Astrocyte of the hippocampus (primary cell): Measurements from ENCODE around the gene NELFA.

Experiments used
- DNase-seq: peaks from one replicate; pipeline ENCODE4 v3.0.0; 2011; ENCODE audit warnings: low read depth, low spot score

Gene NELFA

GRCh38 chr4:1964971-1965370, 43.8 kb downstream of the NELFA start:
- no peak for DNase-seq

GRCh38 chr4:1964443-1964842, 44.3 kb downstream of the NELFA start:
- no peak for DNase-seq

GRCh38 chr4:1962980-1963379, 45.8 kb downstream of the NELFA start:
- no peak for DNase-seq

- no peak for DNase-seq
Observed at GRCh38 chr4:1961563-1961962, 47.2 kb downstream of the NELFA start.

- no peak for DNase-seq
Observed at GRCh38 chr4:1961038-1961437, 47.7 kb downstream of the NELFA start.

- peak; percentile 53 for DNase-seq
Observed at GRCh38 chr4:1960170-1960825, 48.5 kb downstream of the NELFA start.

GRCh38 chr4:1959104-1959384, 49.7 kb downstream of the NELFA start:
- DNase-seq = no peak

- no peak for DNase-seq
Observed at GRCh38 chr4:1958276-1959103, 50.3 kb downstream of the NELFA start.

- DNase-seq = no peak
Observed at GRCh38 chr4:1956631-1957030, 52.1 kb downstream of the NELFA start.

GRCh38 chr4:1953335-1953734, 55.4 kb downstream of the NELFA start:
- no peak for DNase-seq

GRCh38 chr4:1952719-1953118, 56.1 kb downstream of the NELFA start:
- no peak for DNase-seq

GRCh38 chr4:1952058-1952700, 56.6 kb downstream of the NELFA start:
- no peak for DNase-seq

- no peak for DNase-seq
Observed at GRCh38 chr4:1950369-1950768, 58.4 kb downstream of the NELFA start.

- DNase-seq = no peak
Observed at GRCh38 chr4:1948892-1949436, 59.8 kb downstream of the NELFA start.

GRCh38 chr4:1948232-1948631, 60.5 kb downstream of the NELFA start:
- DNase-seq = no peak

GRCh38 chr4:1945912-1946311, 62.9 kb downstream of the NELFA start:
- no peak for DNase-seq

- peak; percentile 47 for DNase-seq
Observed at GRCh38 chr4:1945124-1945895, 63.5 kb downstream of the NELFA start.

- no peak for DNase-seq
Observed at GRCh38 chr4:1943928-1944327, 64.8 kb downstream of the NELFA start.

- DNase-seq = no peak
Observed at GRCh38 chr4:1940566-1940965, 68.2 kb downstream of the NELFA start.

GRCh38 chr4:1939664-1940509, 68.9 kb downstream of the NELFA start:
- peak; percentile 87 for DNase-seq

- DNase-seq = no peak
Observed at GRCh38 chr4:1938027-1938426, 70.7 kb downstream of the NELFA start.
